ENCODE measurements around the gene AKNA.

GRCh38 chr9:114369216-114370130 is 18.3 kb downstream of the AKNA start:
- TF ChIP-seq CTCF (IDR thresholded peaks at IDR 0.05) (no peak), EZH2 (IDR thresholded peaks at IDR 0.05; ENCODE audit: borderline replicate concordance, insufficient read depth, low read depth, low read length, poor library complexity, severe bottlenecking) (no peak)
